ENCODE measurements around the gene CAPN1. TPM values are rescaled to one million over a fixed set of nuclear protein-coding genes. Genes with fewer than 3 reads are reported as not detected.

The CAPN1 gene
- polyA plus RNA-seq, 1 donor from 2014 or later: 102 TPM

DNA sequence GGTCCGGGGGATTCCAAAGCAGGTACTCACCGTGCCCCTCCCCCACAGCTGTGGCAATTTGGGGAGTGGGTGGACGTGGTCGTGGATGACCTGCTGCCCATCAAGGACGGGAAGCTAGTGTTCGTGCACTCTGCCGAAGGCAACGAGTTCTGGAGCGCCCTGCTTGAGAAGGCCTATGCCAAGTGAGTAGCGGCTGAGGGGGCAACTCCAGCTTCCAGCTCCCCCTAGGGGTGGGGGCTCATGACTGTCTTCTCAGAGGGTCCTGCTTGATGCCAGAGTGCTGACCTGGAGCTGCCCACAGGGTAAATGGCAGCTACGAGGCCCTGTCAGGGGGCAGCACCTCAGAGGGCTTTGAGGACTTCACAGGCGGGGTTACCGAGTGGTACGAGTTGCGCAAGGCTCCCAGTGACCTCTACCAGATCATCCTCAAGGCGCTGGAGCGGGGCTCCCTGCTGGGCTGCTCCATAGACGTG, 4.2 kb downstream of the CAPN1 start:
- peaks cover 17% of the 10 kb centered on the region for H3K79me2 ChIP-seq (replicated peaks; ENCODE audit: insufficient read depth, low read length)

DNA sequence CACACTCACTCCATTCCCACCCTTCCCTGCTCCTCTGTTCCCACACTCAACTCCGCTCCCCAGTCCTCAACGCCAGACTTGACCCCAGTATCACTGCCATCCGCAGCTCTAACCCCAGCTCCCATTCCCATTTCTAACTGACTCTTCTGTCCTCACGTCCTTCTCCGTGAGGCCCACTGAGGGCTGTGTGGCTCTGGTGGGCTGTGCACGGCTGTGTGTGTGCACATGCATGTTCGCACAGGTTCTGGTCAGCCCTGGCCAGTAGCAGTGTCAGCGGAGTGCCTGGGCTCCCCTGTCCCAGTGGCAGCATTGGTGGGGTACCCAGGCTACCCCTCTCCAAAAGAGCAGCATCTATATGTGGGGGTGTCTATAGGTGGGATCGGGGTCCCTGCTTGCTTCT, 5.0 kb downstream of the CAPN1 start:
- Histone ChIP-seq H3K27me3 (ENCODE audit: insufficient read depth, low read depth, low read length) (no peaks in the 10 kb centered on the region), H3K36me3 (ENCODE audit: insufficient read depth, low read length) (no peaks in the 10 kb centered on the region), H3K27ac (ENCODE audit: low read length) (no peak overlapping the region)

More for the DNA sequence above, 4.2 kb downstream of the CAPN1 start:
- no peaks in the 10 kb centered on the region for H3K9me3 ChIP-seq (ENCODE audit: low read length)
- H3K9ac ChIP-seq (ENCODE audit: low read length): no peak overlapping the region
- H3K9me2 ChIP-seq (ENCODE audit: insufficient read depth, low read length): no peaks in the 10 kb centered on the region
- H3F3A ChIP-seq (ENCODE audit: insufficient read depth, low read length, poor library complexity, severe bottlenecking): no peaks in the 10 kb centered on the region
- no peak overlapping the region for H3K4me3 ChIP-seq (ENCODE audit: low read length)
- no peak overlapping the region for H3K27ac ChIP-seq (ENCODE audit: low read length)
- no peak overlapping the region for H3K4me2 ChIP-seq (ENCODE audit: low read length)
- no peaks in the 10 kb centered on the region for H3K36me3 ChIP-seq (ENCODE audit: insufficient read depth, low read length)
- no peaks in the 10 kb centered on the region for H3K27me3 ChIP-seq (ENCODE audit: insufficient read depth, low read depth, low read length)
- TF ChIP-seq TAF1 (IDR thresholded peaks at IDR 0.05; ENCODE audit: low read depth): no peak
- no peak overlapping the region for H2AFZ ChIP-seq (ENCODE audit: low read depth, low read length)
- H4K20me1 ChIP-seq (ENCODE audit: insufficient read depth): no peaks in the 10 kb centered on the region

DNA sequence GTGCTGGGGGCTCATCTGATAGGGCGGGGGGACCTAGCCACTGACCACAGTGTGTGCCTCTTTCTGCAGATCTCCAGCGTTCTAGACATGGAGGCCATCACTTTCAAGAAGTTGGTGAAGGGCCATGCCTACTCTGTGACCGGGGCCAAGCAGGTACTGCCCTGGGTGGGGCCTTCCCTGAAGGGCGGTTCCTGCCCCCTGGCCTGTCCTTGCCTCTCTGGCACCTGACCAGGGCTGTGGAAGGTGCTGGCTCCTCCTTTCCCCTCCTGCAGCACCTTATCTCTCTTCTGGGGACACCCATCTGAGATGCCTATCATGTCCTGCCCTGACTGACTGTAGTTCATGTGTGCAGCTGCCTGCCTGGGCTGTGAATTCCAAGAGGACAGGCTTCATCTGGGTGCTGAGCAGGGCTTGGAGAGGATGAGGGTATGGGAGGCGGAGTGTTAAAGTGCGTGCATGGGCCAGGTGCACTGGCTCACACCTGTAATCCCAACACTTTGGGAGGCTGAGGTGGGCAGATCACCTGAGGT, 5.5 kb downstream of the CAPN1 start:
- Histone ChIP-seq H3F3A (ENCODE audit: insufficient read depth, low read length, poor library complexity, severe bottlenecking) (no peaks in the 10 kb centered on the region), H3K4me3 (ENCODE audit: low read length) (no peak overlapping the region), H3K27ac (ENCODE audit: low read length) (no peak overlapping the region), H3K36me3 (ENCODE audit: insufficient read depth, low read length) (no peaks in the 10 kb centered on the region), H3K79me2 (replicated peaks; ENCODE audit: insufficient read depth, low read length) (peaks cover 14% of the 10 kb centered on the region), H3K9me3 (ENCODE audit: low read length) (no peaks in the 10 kb centered on the region), H3K4me2 (ENCODE audit: low read length) (no peak overlapping the region), H3K9ac (ENCODE audit: low read length) (no peak overlapping the region), H2AFZ (ENCODE audit: low read depth, low read length) (no peak overlapping the region), H3K9me2 (ENCODE audit: insufficient read depth, low read length) (no peaks in the 10 kb centered on the region), H4K20me1 (ENCODE audit: insufficient read depth) (no peaks in the 10 kb centered on the region), H3K27me3 (ENCODE audit: insufficient read depth, low read depth, low read length) (no peaks in the 10 kb centered on the region)
- no peak for TF ChIP-seq TAF1 (IDR thresholded peaks at IDR 0.05; ENCODE audit: low read depth)
- no peak for TF ChIP-seq RAD21 (conservative IDR thresholded peaks at IDR 0.05)
- TF ChIP-seq, protein P1, sequence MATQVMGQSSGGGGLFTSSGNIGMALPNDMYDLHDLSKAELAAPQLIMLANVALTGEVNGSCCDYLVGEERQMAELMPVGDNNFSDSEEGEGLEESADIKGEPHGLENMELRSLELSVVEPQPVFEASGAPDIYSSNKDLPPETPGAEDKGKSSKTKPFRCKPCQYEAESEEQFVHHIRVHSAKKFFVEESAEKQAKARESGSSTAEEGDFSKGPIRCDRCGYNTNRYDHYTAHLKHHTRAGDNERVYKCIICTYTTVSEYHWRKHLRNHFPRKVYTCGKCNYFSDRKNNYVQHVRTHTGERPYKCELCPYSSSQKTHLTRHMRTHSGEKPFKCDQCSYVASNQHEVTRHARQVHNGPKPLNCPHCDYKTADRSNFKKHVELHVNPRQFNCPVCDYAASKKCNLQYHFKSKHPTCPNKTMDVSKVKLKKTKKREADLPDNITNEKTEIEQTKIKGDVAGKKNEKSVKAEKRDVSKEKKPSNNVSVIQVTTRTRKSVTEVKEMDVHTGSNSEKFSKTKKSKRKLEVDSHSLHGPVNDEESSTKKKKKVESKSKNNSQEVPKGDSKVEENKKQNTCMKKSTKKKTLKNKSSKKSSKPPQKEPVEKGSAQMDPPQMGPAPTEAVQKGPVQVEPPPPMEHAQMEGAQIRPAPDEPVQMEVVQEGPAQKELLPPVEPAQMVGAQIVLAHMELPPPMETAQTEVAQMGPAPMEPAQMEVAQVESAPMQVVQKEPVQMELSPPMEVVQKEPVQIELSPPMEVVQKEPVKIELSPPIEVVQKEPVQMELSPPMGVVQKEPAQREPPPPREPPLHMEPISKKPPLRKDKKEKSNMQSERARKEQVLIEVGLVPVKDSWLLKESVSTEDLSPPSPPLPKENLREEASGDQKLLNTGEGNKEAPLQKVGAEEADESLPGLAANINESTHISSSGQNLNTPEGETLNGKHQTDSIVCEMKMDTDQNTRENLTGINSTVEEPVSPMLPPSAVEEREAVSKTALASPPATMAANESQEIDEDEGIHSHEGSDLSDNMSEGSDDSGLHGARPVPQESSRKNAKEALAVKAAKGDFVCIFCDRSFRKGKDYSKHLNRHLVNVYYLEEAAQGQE (IDR thresholded peaks at IDR 0.05; ENCODE audit: borderline replicate concordance): no peak
- no peak for TF ChIP-seq EP300 (conservative IDR thresholded peaks at IDR 0.05; ENCODE audit: poor library complexity, severe bottlenecking)
- TF ChIP-seq, protein P2, sequence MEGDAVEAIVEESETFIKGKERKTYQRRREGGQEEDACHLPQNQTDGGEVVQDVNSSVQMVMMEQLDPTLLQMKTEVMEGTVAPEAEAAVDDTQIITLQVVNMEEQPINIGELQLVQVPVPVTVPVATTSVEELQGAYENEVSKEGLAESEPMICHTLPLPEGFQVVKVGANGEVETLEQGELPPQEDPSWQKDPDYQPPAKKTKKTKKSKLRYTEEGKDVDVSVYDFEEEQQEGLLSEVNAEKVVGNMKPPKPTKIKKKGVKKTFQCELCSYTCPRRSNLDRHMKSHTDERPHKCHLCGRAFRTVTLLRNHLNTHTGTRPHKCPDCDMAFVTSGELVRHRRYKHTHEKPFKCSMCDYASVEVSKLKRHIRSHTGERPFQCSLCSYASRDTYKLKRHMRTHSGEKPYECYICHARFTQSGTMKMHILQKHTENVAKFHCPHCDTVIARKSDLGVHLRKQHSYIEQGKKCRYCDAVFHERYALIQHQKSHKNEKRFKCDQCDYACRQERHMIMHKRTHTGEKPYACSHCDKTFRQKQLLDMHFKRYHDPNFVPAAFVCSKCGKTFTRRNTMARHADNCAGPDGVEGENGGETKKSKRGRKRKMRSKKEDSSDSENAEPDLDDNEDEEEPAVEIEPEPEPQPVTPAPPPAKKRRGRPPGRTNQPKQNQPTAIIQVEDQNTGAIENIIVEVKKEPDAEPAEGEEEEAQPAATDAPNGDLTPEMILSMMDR (IDR thresholded peaks at IDR 0.05; ENCODE audit: poor library complexity, severe bottlenecking): no peak

More for the DNA sequence above, 5.0 kb downstream of the CAPN1 start:
- no peaks in the 10 kb centered on the region for H3K9me3 ChIP-seq (ENCODE audit: low read length)
- no peaks in the 10 kb centered on the region for H3K9me2 ChIP-seq (ENCODE audit: insufficient read depth, low read length)
- H3K4me2 ChIP-seq (ENCODE audit: low read length): no peak overlapping the region
- no peak overlapping the region for H3K9ac ChIP-seq (ENCODE audit: low read length)
- no peak overlapping the region for H3K4me3 ChIP-seq (ENCODE audit: low read length)
- H3F3A ChIP-seq (ENCODE audit: insufficient read depth, low read length, poor library complexity, severe bottlenecking): no peaks in the 10 kb centered on the region
- peaks cover 17% of the 10 kb centered on the region for H3K79me2 ChIP-seq (replicated peaks; ENCODE audit: insufficient read depth, low read length)
- no peaks in the 10 kb centered on the region for H4K20me1 ChIP-seq (ENCODE audit: insufficient read depth)
- H2AFZ ChIP-seq (ENCODE audit: low read depth, low read length): no peak overlapping the region
- TF ChIP-seq, protein P1 (IDR thresholded peaks at IDR 0.05; ENCODE audit: borderline replicate concordance): no peak
- TF ChIP-seq, protein P2 (IDR thresholded peaks at IDR 0.05; ENCODE audit: poor library complexity, severe bottlenecking): no peak
- TF ChIP-seq SMC3 (conservative IDR thresholded peaks at IDR 0.05; ENCODE audit: poor library complexity) (no peak), TAF1 (IDR thresholded peaks at IDR 0.05; ENCODE audit: low read depth) (no peak), EP300 (conservative IDR thresholded peaks at IDR 0.05; ENCODE audit: poor library complexity, severe bottlenecking) (no peak), RAD21 (conservative IDR thresholded peaks at IDR 0.05) (no peak)
